DOHH2 (cell line): Measurements from ENCODE around the gene FCER1G.
A peak's percentile ranks its signal among the peaks of the same experiment; 100 is the strongest.
"Not testable (repeated sequence)": the region's sequence is repeated elsewhere in the genome, so short reads cannot be mapped to it uniquely, and the experiment has no call there.

Source experiments
- H3F3A ChIP-seq: fragments of 200-600 bp; sonication (generic), shearing (Covaris generic); 2 replicates; pipeline ENCODE4 v1.6.0; 2016; ENCODE audit warnings: antibody characterized with exemption, mild to moderate bottlenecking; ENCODE audit not compliant: control insufficient read depth, insufficient read depth
- H3K27ac ChIP-seq: fragments of 200-600 bp; sonication (generic); 2 replicates; pipeline ENCODE4 v1.5.1; 2014; ENCODE audit warnings: low read depth, mild to moderate bottlenecking, low read length, moderate library complexity
- H3K27me3 ChIP-seq: fragments of 200-600 bp; sonication (generic); 2 replicates; pipeline ENCODE4 v1.6.1; 2014; ENCODE audit warnings: mild to moderate bottlenecking, low read length, mixed read lengths; ENCODE audit not compliant: control insufficient read depth
- H3K36me3 ChIP-seq: fragments of 200-600 bp; sonication (generic); 2 replicates; pipeline ENCODE4 v1.6.1; 2014; ENCODE audit warnings: mild to moderate bottlenecking, low read length, moderate library complexity, mixed read lengths; ENCODE audit not compliant: control insufficient read depth
- H3K4me1 ChIP-seq: fragments of 200-600 bp; sonication (generic); 2 replicates; pipeline ENCODE4 v1.6.1; 2014; ENCODE audit warnings: mild to moderate bottlenecking, low read length, mixed read lengths; ENCODE audit not compliant: control insufficient read depth
- H3K4me2 ChIP-seq: fragments of 200-600 bp; sonication (generic); 2 replicates; pipeline ENCODE4 v1.6.0; 2014; ENCODE audit warnings: mild to moderate bottlenecking, low read length, moderate library complexity
- H3K4me3 ChIP-seq: fragments of 200-600 bp; sonication (generic); 2 replicates; pipeline ENCODE4 v1.5.1; 2014; ENCODE audit warnings: mild to moderate bottlenecking, low read length, mixed read lengths
- H3K79me2 ChIP-seq: fragments of 200-600 bp; sonication (generic); 2 replicates; pipeline ENCODE4 v1.6.1; 2014; ENCODE audit warnings: mild to moderate bottlenecking, low read length, mixed read lengths; ENCODE audit not compliant: control insufficient read depth
- H3K9me2 ChIP-seq: fragments of 200-600 bp; sonication (generic); replicated peaks from 2 replicates; pipeline ENCODE4 v1.6.1; 2014; ENCODE audit warnings: mild to moderate bottlenecking, low read length, mixed read lengths; ENCODE audit not compliant: control insufficient read depth
- H3K9me3 ChIP-seq: fragments of 200-600 bp; sonication (generic); 2 replicates; pipeline ENCODE4 v1.6.1; 2014; ENCODE audit warnings: antibody characterized with exemption, low read length, mixed read lengths; ENCODE audit not compliant: control insufficient read depth, insufficient read depth
- H4K20me1 ChIP-seq: fragments of 200-600 bp; sonication (generic); 2 replicates; pipeline ENCODE4 v1.6.0; 2014; ENCODE audit warnings: low read depth, mild to moderate bottlenecking, antibody characterized with exemption, low read length, moderate library complexity; ENCODE audit not compliant: control insufficient read depth, insufficient read depth
- EZH2phosphoT487 ChIP-seq: fragments of 200-600 bp; sonication (generic); IDR thresholded peaks from 2 replicates; pipeline ENCODE4 v1.6.1; 2017; ENCODE audit warnings: borderline replicate concordance, mild to moderate bottlenecking, antibody characterized with exemption, low read length, moderate library complexity, mixed read lengths
- TF ChIP-seq, protein P1 (sequence below): fragments of 200-600 bp; sonication (generic); IDR thresholded peaks from one replicate; pipeline ENCODE4 v1.5.1; 2014; ENCODE audit warnings: antibody characterized with exemption, mild to moderate bottlenecking, low read depth, low read length; ENCODE audit not compliant: poor library complexity, severe bottlenecking

Gene FCER1G

DNA sequence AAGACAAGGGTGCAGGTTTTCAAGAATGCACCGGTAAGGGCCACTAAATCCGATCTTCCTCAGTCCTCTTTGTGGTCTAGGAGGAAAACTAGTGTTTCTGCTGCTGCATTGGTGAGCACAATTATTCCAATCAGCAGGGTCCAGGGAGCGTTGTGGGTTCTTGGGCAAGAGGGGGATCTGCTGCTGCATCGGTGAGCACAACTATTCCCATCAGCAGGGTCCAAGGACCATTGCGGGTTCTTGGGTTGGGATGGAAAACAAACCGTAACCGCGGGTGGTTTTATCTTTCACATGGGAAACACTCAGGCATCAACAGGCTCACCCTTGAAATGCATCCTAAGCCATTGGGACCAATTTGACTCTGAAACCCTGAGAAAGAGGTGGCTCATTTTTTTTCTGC, 36.5 kb downstream of the FCER1G start:
- no peak for TF ChIP-seq EZH2phosphoT487
- TF ChIP-seq, protein P1, sequence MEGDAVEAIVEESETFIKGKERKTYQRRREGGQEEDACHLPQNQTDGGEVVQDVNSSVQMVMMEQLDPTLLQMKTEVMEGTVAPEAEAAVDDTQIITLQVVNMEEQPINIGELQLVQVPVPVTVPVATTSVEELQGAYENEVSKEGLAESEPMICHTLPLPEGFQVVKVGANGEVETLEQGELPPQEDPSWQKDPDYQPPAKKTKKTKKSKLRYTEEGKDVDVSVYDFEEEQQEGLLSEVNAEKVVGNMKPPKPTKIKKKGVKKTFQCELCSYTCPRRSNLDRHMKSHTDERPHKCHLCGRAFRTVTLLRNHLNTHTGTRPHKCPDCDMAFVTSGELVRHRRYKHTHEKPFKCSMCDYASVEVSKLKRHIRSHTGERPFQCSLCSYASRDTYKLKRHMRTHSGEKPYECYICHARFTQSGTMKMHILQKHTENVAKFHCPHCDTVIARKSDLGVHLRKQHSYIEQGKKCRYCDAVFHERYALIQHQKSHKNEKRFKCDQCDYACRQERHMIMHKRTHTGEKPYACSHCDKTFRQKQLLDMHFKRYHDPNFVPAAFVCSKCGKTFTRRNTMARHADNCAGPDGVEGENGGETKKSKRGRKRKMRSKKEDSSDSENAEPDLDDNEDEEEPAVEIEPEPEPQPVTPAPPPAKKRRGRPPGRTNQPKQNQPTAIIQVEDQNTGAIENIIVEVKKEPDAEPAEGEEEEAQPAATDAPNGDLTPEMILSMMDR = no peak
- Histone ChIP-seq H3K9me3 (peaks cover under 1% of the 10 kb centered on the region; the same call in 1 of the 2 replicates), H3K79me2 (no peaks in the 10 kb centered on the region), H3K27ac (no peak overlapping the region), H3K4me2 (no peak overlapping the region), H4K20me1 (no peaks in the 10 kb centered on the region), H3K36me3 (no peaks in the 10 kb centered on the region), H3K4me1 (no peaks in the 10 kb centered on the region), H3K4me3 (no peak overlapping the region), H3F3A (no peaks in the 10 kb centered on the region), H3K9me2 (no peaks in the 10 kb centered on the region), H3K27me3 (no peaks in the 10 kb centered on the region)

DNA sequence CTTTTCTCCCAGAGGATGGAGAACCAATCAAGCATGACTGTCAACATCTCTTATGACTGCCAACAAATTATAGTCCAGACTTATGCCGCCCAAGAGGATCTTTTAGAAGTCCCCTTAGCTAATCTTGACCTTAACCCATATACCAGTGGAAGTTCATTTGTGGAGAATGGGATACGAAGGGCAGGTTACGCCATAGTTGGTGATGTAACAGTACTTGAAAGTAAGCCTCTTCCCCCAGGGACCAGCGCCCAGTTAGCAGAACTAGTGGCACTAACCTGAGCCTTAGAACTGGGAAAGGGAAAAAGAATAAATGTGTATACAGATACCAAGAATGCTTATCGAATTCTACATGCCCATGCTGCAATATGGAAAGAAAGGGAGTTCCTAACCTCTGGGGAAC, 40.2 kb downstream of the FCER1G start:
- not testable (repeated sequence) for H3K4me2 ChIP-seq, H3K27ac ChIP-seq, H3K4me3 ChIP-seq, H3F3A ChIP-seq, H3K9me2 ChIP-seq, H3K79me2 ChIP-seq, H3K36me3 ChIP-seq, H4K20me1 ChIP-seq
- peaks cover 25% of the 10 kb centered on the region for H3K27me3 ChIP-seq
- peaks cover 13% of the 10 kb centered on the region for H3K9me3 ChIP-seq
- peaks cover 18% of the 10 kb centered on the region for H3K4me1 ChIP-seq

DNA sequence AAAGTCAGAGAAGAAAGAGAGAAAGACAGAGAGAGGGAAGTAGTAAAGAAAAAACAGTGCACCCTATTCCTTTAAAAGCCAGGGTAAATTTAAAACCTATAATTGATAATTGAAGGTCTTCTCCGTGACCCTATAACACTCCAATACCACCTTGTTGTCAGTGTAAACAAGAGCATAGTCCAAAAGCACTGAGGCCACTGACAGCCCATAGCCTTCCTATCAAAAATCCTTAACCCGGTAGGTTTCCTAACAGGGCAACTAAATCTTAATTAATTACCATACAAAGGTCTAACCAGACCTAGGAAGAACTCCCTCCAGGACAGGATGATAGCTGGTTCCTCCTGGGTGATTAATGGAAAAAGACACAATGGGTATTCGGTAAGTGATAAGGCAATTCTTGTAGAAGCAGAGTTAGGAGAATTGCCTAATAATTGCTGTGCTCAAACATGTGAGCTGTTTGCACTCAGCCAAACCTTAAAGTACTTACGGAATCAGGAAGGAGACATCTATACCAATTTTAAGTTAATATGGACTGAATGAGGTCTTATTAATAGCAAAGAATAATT, 40.9 kb downstream of the FCER1G start:
- H3K4me2 ChIP-seq, H3F3A ChIP-seq, H3K9me2 ChIP-seq, H3K36me3 ChIP-seq, H4K20me1 ChIP-seq, H3K4me3 ChIP-seq, H3K79me2 ChIP-seq, H3K27ac ChIP-seq: not testable (repeated sequence)
- H3K27me3 ChIP-seq = peaks cover 31% of the 10 kb centered on the region
- H3K4me1 ChIP-seq = peaks cover 25% of the 10 kb centered on the region
- H3K9me3 ChIP-seq = peaks cover 13% of the 10 kb centered on the region

DNA sequence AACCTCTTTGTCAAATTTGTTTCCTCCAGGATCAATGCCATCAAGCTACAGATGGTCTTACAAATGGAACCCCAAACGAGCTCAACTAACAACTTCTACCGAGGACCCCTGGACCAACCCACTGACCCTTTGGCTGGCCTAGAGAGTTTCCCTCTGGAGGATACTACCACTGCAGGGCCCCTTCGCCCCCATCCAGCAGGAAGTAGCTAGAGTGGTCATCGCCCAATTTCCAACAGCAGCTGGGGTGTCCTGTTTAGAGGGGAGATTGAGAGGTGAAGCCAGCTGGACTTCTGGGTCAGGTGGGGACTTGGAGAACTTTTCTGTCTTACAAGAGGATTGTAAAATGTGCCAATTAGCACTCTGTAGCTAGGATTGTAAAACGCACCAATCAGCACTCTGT, 42.0 kb downstream of the FCER1G start:
- H3K27ac ChIP-seq, H4K20me1 ChIP-seq, H3F3A ChIP-seq, H3K9me2 ChIP-seq, H3K4me2 ChIP-seq, H3K4me3 ChIP-seq, H3K36me3 ChIP-seq, H3K79me2 ChIP-seq: not testable (repeated sequence)
- Histone ChIP-seq H3K4me1 (peaks cover 36% of the 10 kb centered on the region), H3K27me3 (peaks cover 36% of the 10 kb centered on the region), H3K9me3 (peaks cover 13% of the 10 kb centered on the region)

DNA sequence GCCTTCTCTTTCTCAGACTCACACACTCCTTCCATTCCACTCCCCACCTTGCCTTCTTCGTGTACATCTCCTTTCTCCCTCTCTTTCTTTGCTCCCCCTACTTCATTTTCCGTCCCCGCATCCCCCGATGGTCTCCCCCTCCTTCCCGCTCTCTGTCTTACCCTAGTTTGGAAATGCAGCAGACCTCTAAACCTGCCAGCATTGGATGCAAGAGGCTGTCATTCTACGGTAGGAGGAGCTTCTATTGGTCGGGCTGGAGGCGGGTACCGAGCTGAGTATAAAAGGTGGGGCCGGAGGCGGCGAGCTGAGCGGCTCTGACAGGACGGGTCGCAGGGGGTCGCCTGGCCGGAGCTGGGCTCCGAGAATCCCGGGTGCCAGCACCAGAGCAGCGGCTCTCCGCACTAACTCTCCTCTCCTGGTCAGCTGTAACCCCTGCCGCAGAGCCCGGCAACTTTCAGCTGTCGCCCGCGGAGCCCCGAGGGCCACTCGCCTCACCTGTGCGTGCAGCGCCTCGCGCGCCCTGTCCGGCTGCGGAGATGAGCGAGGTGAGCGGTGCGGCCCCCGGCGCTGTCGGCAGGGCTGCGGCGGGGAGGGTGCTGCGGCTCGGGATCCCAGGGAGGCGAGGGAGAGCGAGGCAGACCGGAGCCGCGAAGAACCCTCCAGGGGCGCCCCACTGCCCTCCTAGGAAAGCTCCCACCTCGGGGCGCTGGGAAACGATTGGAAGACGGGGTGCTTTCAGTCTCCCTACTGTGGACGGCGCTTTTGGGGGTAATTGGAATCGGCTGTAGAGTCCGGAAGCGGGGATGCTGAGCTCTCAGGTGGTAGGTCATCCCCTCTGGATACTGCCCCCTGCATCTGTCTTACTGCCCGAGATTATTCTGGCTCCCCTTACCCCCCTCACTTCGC, 43.6 kb downstream of the FCER1G start, which contains the start of gene PCP4L1:
Gene PCP4L1 (plus strand): TSS at position 307 of the 906 bp plus-strand sequence. CDS start 230 bp downstream, at position 537.
- peak within 1 kb of the TSS; percentile 72 for H3K4me3 ChIP-seq
- TF ChIP-seq EZH2phosphoT487 = peak; percentile 20; the same call in 1 of the 2 replicates
- TF ChIP-seq, protein P1 = no peak
- H3K36me3 ChIP-seq = no peaks in the 10 kb centered on the region
- H3K79me2 ChIP-seq = no peaks in the 10 kb centered on the region
- H3K4me2 ChIP-seq = peak within 1 kb of the TSS; percentile 73
- no peaks in the 10 kb centered on the region for H3K9me2 ChIP-seq
- H3K9me3 ChIP-seq = peaks cover 13% of the 10 kb centered on the region
- peaks cover 42% of the 10 kb centered on the region for H3K4me1 ChIP-seq
- no peak within 1 kb of the TSS for H3K27ac ChIP-seq
- H4K20me1 ChIP-seq = no peaks in the 10 kb centered on the region
- H3K27me3 ChIP-seq = peaks cover 39% of the 10 kb centered on the region
- H3F3A ChIP-seq = no peaks in the 10 kb centered on the region
